Cardiac muscle cell (in vitro differentiated cells and primary cell): ENCODE data around the gene WNT2B. TPM values are rescaled to one million over a fixed set of nuclear protein-coding genes. Genes with fewer than 3 reads are reported as not detected.
A peak's percentile ranks its signal among the peaks of the same experiment; 100 is the strongest.

Experiments
- DNase-seq, 2 donors: peaks; one replicate each; pipeline versions ENCODE4 v3.0.0 to v3.0.0-alpha.2; 2010 to 2017; ENCODE audit warnings: low read depth in 1 of 2, low spot score in 1 of 2
- H3K27ac ChIP-seq: fragments of 200-600 bp; sonication (generic); 2 replicates; pipeline ENCODE4 v1.5.1; 2016
- H3K27me3 ChIP-seq: fragments of 200-600 bp; sonication (generic); 2 replicates; pipeline ENCODE4 v1.6.0; 2016; ENCODE audit warnings: control low read depth
- H3K36me3 ChIP-seq: fragments of 200-600 bp; sonication (generic); 2 replicates; pipeline ENCODE4 v1.5.1; 2016; ENCODE audit warnings: control low read depth
- H3K4me1 ChIP-seq: fragments of 200-600 bp; sonication (generic); 2 replicates; pipeline ENCODE4 v1.8.1; 2017; ENCODE audit warnings: low read depth, mild to moderate bottlenecking, mixed run types
- H3K4me3 ChIP-seq: fragments of 200-600 bp; sonication (generic); 2 replicates; pipeline ENCODE4 v1.5.1; 2016; ENCODE audit warnings: mild to moderate bottlenecking
- H3K9me3 ChIP-seq: fragments of 200-600 bp; sonication (generic); 2 replicates; pipeline ENCODE4 v1.5.1; 2017; ENCODE audit warnings: low read depth, mild to moderate bottlenecking, control low read depth
- polyA plus RNA-seq: library from polyadenylated mRNA; unstranded; fragments of >200 nt; fragmentation: Nextera tagmentation; extraction: Ambion mirVana; gene quantifications from 2 replicates; pipeline ENCODE4 v1.2.1, GENCODE V29; 2016
- total RNA-seq: library from RNA; depleted of rRNA; stranded (reverse); fragments of >200 nt; gene quantifications from 2 replicates; pipeline ENCODE4 v1.2.3, GENCODE V29; 2016
- TF ChIP-seq, protein P1 (sequence below): IDR thresholded peaks from 2 replicates; pipeline ENCODE4 v1.5.1; 2012; ENCODE audit warnings: low read depth, mild to moderate bottlenecking, low read length

WNT2B gene
- total and polyA plus RNA-seq, 2 experiments from 2014 or later: 1.1 to 1.2 TPM

DNA sequence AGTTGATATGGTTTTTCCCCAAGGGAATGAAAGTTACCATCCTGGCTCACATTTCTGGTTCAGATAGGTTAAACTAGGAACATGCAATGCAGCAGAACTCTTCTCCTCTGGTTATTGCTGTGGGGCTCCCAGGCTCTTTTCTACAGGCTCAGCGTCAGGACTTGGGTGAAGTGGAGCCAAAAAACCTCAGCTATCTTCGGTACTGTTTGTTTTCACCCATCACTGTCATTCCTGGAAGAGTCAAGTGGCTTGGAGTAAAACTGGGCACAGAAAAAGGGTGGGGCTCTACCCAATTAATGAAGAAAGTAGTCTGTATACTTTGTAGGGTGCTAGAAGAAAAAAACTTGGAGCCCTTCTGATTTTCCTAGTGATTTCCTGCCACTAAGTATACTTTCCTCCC lies 9.4 kb downstream of the WNT2B start:
- TF ChIP-seq, protein P1, sequence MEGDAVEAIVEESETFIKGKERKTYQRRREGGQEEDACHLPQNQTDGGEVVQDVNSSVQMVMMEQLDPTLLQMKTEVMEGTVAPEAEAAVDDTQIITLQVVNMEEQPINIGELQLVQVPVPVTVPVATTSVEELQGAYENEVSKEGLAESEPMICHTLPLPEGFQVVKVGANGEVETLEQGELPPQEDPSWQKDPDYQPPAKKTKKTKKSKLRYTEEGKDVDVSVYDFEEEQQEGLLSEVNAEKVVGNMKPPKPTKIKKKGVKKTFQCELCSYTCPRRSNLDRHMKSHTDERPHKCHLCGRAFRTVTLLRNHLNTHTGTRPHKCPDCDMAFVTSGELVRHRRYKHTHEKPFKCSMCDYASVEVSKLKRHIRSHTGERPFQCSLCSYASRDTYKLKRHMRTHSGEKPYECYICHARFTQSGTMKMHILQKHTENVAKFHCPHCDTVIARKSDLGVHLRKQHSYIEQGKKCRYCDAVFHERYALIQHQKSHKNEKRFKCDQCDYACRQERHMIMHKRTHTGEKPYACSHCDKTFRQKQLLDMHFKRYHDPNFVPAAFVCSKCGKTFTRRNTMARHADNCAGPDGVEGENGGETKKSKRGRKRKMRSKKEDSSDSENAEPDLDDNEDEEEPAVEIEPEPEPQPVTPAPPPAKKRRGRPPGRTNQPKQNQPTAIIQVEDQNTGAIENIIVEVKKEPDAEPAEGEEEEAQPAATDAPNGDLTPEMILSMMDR: no peak
- DNase-seq: no peak
- no peak overlapping the region for H3K4me3 ChIP-seq
- no peaks in the 10 kb centered on the region for H3K9me3 ChIP-seq
- no peaks in the 10 kb centered on the region for H3K36me3 ChIP-seq
- H3K27me3 ChIP-seq: no peaks in the 10 kb centered on the region
- peaks cover 10% of the 10 kb centered on the region for H3K4me1 ChIP-seq
- H3K27ac ChIP-seq: no peak overlapping the region

DNA sequence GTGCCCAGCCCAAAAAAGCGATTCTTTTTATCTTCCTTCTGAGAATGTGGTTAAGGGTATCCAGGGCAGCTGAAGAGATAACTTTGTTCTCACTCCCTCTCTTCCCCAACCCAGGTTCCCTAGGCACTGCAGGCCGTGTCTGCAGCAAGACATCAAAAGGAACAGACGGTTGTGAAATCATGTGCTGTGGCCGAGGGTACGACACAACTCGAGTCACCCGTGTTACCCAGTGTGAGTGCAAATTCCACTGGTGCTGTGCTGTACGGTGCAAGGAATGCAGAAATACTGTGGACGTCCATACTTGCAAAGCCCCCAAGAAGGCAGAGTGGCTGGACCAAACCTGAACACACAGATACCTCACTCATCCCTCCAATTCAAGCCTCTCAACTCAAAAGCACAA lies 11.4 kb downstream of the WNT2B start:
- Histone ChIP-seq H3K27ac (no peak overlapping the region), H3K36me3 (no peaks in the 10 kb centered on the region), H3K9me3 (no peaks in the 10 kb centered on the region), H3K27me3 (no peaks in the 10 kb centered on the region), H3K4me3 (no peak overlapping the region), H3K4me1 (peaks cover 10% of the 10 kb centered on the region)
- TF ChIP-seq, protein P1: no peak
- no peak for DNase-seq

DNA sequence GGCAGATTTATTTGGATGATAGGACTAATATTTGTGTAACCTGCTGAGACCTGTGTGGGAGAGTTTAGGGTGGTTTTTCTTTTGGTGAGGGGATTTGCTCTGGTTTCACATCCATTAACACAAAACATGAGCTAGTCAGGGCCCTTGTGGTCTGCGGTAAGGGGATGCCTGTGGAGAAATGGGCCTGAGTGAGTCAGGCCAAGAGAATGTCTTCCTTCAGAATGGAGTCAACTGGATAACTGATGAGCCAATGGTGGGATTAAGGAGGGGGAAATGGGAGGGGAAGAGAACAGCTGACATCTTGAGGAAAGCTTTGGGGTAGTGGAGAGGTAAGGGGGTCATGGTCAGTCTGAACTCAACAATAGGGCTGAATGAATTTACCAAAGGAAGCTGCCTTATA lies 13.9 kb downstream of the WNT2B start:
- no peak overlapping the region for H3K4me3 ChIP-seq
- H3K36me3 ChIP-seq: peaks cover 6% of the 10 kb centered on the region
- TF ChIP-seq, protein P1: no peak
- H3K27ac ChIP-seq: no peak overlapping the region
- peak in 1 of 2 donors; percentile 93 for DNase-seq
- peaks cover 13% of the 10 kb centered on the region for H3K4me1 ChIP-seq
- H3K27me3 ChIP-seq: no peaks in the 10 kb centered on the region
- no peaks in the 10 kb centered on the region for H3K9me3 ChIP-seq

DNA sequence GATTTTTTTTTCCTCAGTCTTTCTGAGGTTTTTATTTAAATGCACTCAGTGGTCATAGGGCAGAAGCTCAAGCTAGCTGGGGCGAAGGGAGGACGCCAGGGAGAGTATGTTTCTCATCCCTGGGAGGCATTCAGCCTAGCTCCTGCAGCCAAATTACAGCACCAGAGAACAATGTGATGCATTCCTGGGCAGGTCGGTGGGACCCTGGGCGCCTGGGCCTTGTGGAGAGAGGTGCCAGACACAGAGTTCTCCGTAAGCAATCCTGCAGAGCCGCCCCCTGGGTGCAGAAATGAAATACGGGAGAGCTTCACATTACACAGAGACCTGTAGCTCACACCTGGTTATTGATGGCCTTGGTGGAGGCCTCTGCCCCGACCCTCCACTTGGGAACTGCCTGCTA lies 15.5 kb downstream of the WNT2B start:
- Histone ChIP-seq H3K4me1 (peaks cover 7% of the 10 kb centered on the region), H3K27ac (no peak overlapping the region), H3K4me3 (no peak overlapping the region), H3K9me3 (no peaks in the 10 kb centered on the region), H3K27me3 (no peaks in the 10 kb centered on the region), H3K36me3 (peaks cover 6% of the 10 kb centered on the region)
- peak; percentile 20 to 88 for DNase-seq
- TF ChIP-seq, protein P1: no peak

DNA sequence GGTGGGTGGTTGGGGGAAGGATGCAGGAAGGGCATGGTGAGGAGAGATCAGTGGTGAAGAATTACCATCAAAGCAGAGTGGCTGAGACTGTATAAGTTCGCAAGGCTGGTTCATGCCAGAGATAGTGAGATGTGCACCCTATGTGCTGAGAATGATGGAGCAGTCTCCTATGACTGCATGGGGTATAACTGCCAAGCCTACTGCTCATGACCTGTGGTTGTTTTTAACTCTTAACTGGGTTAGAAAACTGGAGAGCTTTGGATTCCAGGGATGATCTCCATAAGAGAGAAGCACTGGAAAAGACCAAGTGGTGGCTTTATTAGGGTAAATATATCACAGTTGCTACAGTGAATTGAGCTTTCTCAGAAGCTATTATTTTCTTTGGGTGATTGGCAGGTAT lies 16.2 kb downstream of the WNT2B start:
- Histone ChIP-seq H3K27ac (no peak overlapping the region), H3K36me3 (peaks cover 6% of the 10 kb centered on the region), H3K27me3 (no peaks in the 10 kb centered on the region), H3K9me3 (no peaks in the 10 kb centered on the region), H3K4me3 (no peak overlapping the region), H3K4me1 (peaks cover 7% of the 10 kb centered on the region)
- DNase-seq: no peak
- TF ChIP-seq, protein P1: no peak
